ENCODE results near the gene SLC16A10. TPM values are rescaled to one million over a fixed set of nuclear protein-coding genes. Genes with fewer than 3 reads are reported as not detected.

The SLC16A10 gene
- total and polyA plus RNA-seq, 5 donors from 2014 or later = 24.4 to 39.3 (median 32.0) TPM

GRCh38 chr6:111278731-111279130, 191.4 kb downstream of the SLC16A10 start:
- no peak overlapping the region for H3K27ac Mint-ChIP-seq
- no peak overlapping the region for H3K4me3 Mint-ChIP-seq
- H3K27ac ChIP-seq (ENCODE audit: insufficient read depth, low read length, poor library complexity, severe bottlenecking) = no peak overlapping the region
- peaks cover 18 to 20% of the 10 kb centered on the region in 2 experiments for H3K9me3 ChIP-seq (ENCODE audit: control insufficient read depth in 2 of 2, low read length in 2 of 2)
- no peaks in the 10 kb centered on the region for H3K27me3 ChIP-seq (ENCODE audit: control insufficient read depth, insufficient read depth, low read length)
- no peaks in the 10 kb centered on the region for H3K27me3 Mint-ChIP-seq
- H3K36me3 ChIP-seq (ENCODE audit: control insufficient read depth, insufficient read depth, low read length) = peaks cover 62% of the 10 kb centered on the region
- DNase-seq (no peak), ATAC-seq (ENCODE audit: low read depth in 2 of 2) (no peak)
- H3K4me1 ChIP-seq (ENCODE audit: control insufficient read depth, insufficient read depth, low read length, poor library complexity, severe bottlenecking) = no peaks in the 10 kb centered on the region
- H3K9me3 Mint-ChIP-seq = peaks cover 4 to 19% (median 13%) of the 10 kb centered on the region in 7 donors
- peaks cover 0 to 8% (median 5%) of the 10 kb centered on the region in 4 donors for H3K4me1 Mint-ChIP-seq
- peaks cover 78% of the 10 kb centered on the region for H3K36me3 Mint-ChIP-seq
- no peak overlapping the region for H3K4me3 ChIP-seq (ENCODE audit: low read depth, low read length)

- DNase-seq = no peak
- peaks cover 0 to 8% (median 2%) of the 10 kb centered on the region in 4 donors for H3K4me1 Mint-ChIP-seq
- H3K36me3 Mint-ChIP-seq = peaks cover 67% of the 10 kb centered on the region
- Histone ChIP-seq H3K9me3 (ENCODE audit: control insufficient read depth in 2 of 2, low read length in 2 of 2) (peaks cover 3 to 4% of the 10 kb centered on the region in 2 experiments), H3K4me3 (ENCODE audit: low read depth, low read length) (no peak overlapping the region), H3K36me3 (ENCODE audit: control insufficient read depth, insufficient read depth, low read length) (peaks cover 44% of the 10 kb centered on the region), H3K4me1 (ENCODE audit: control insufficient read depth, insufficient read depth, low read length, poor library complexity, severe bottlenecking) (no peaks in the 10 kb centered on the region), H3K27me3 (ENCODE audit: control insufficient read depth, insufficient read depth, low read length) (no peaks in the 10 kb centered on the region), H3K27ac (ENCODE audit: insufficient read depth, low read length, poor library complexity, severe bottlenecking) (no peak overlapping the region)
- peaks cover 0 to 11% (median 6%) of the 10 kb centered on the region in 7 donors for H3K9me3 Mint-ChIP-seq
- ATAC-seq (ENCODE audit: low read depth in 2 of 2) = no peak
- no peaks in the 10 kb centered on the region for H3K27me3 Mint-ChIP-seq
- H3K4me3 Mint-ChIP-seq = no peak overlapping the region
- H3K27ac Mint-ChIP-seq = peak overlapping the region in 1 of 3 donors; percentile 60
Observed at GRCh38 chr6:111280445-111280955, 193.2 kb downstream of the SLC16A10 start.

Other genes starting within 250 kb of the SLC16A10 start
- 133 TPM for gene AMD1, start 212.7 kb upstream of the SLC16A10 start, total RNA-seq
- 10 to 100 TPM; 60.6 to 64.4 (median 62.7) TPM for gene AMD1, start 212.7 kb upstream of the SLC16A10 start, polyA plus RNA-seq
- 39.9 TPM for gene GTF3C6, start 128.8 kb upstream of the SLC16A10 start, total RNA-seq
- gene GTF3C6, start 128.8 kb upstream of the SLC16A10 start, polyA plus RNA-seq = 100 to 1,000 TPM; 124 to 213 (median 157) TPM
- 11.0 TPM for gene RPF2, start 105.5 kb upstream of the SLC16A10 start, total RNA-seq
- 10 to 100 TPM; 17.3 to 24.8 (median 22.4) TPM for gene RPF2, start 105.5 kb upstream of the SLC16A10 start, polyA plus RNA-seq

Data from CD4-positive, CD25-positive, alpha-beta regulatory T cell (primary cell).